ENCODE results near the gene PALLD.
"Not testable (repeated sequence)": the region's sequence is repeated elsewhere in the genome, so short reads cannot be mapped to it uniquely, and the experiment has no call there.

The PALLD gene

GRCh38 chr4:168727181-168727580 is 230.3 kb downstream of the PALLD start:
- not testable (repeated sequence) for H3K36me3 ChIP-seq (ENCODE audit: control insufficient read depth, insufficient read depth, low read length); H3K9me3 ChIP-seq (ENCODE audit: control insufficient read depth, insufficient read depth, low read length); H3K4me1 ChIP-seq (ENCODE audit: control insufficient read depth, insufficient read depth, low read length); H3K9ac ChIP-seq (ENCODE audit: low read depth, low read length); H3K27me3 ChIP-seq (ENCODE audit: control insufficient read depth, insufficient read depth, low read length); H3K4me3 ChIP-seq (ENCODE audit: low read depth, low read length)

GRCh38 chr4:168731006-168731636 is 234.3 kb downstream of the PALLD start:
- Histone ChIP-seq H3K4me1 (ENCODE audit: control insufficient read depth, insufficient read depth, low read length) (peaks cover 7% of the 10 kb centered on the region), H3K4me3 (ENCODE audit: low read depth, low read length) (no peak overlapping the region), H3K27me3 (ENCODE audit: control insufficient read depth, insufficient read depth, low read length) (no peaks in the 10 kb centered on the region), H3K9me3 (ENCODE audit: control insufficient read depth, insufficient read depth, low read length) (no peaks in the 10 kb centered on the region), H3K9ac (ENCODE audit: low read depth, low read length) (no peak overlapping the region), H3K36me3 (ENCODE audit: control insufficient read depth, insufficient read depth, low read length) (no peaks in the 10 kb centered on the region)

- Histone ChIP-seq H3K4me1 (ENCODE audit: control insufficient read depth, insufficient read depth, low read length) (peaks cover 13% of the 10 kb centered on the region), H3K4me3 (ENCODE audit: low read depth, low read length) (no peak overlapping the region), H3K36me3 (ENCODE audit: control insufficient read depth, insufficient read depth, low read length) (no peaks in the 10 kb centered on the region), H3K27me3 (ENCODE audit: control insufficient read depth, insufficient read depth, low read length) (no peaks in the 10 kb centered on the region), H3K9ac (ENCODE audit: low read depth, low read length) (no peak overlapping the region), H3K9me3 (ENCODE audit: control insufficient read depth, insufficient read depth, low read length) (no peaks in the 10 kb centered on the region)
Measured at GRCh38 chr4:168731706-168732414, 235.0 kb downstream of the PALLD start.

GRCh38 chr4:168732714-168733113 is 235.9 kb downstream of the PALLD start:
- no peaks in the 10 kb centered on the region for H3K36me3 ChIP-seq (ENCODE audit: control insufficient read depth, insufficient read depth, low read length)
- H3K4me1 ChIP-seq (ENCODE audit: control insufficient read depth, insufficient read depth, low read length): peaks cover 21% of the 10 kb centered on the region
- no peak overlapping the region for H3K9ac ChIP-seq (ENCODE audit: low read depth, low read length)
- H3K9me3 ChIP-seq (ENCODE audit: control insufficient read depth, insufficient read depth, low read length): no peaks in the 10 kb centered on the region
- H3K4me3 ChIP-seq (ENCODE audit: low read depth, low read length): no peak overlapping the region
- H3K27me3 ChIP-seq (ENCODE audit: control insufficient read depth, insufficient read depth, low read length): no peaks in the 10 kb centered on the region

- no peak overlapping the region for H3K9ac ChIP-seq (ENCODE audit: low read depth, low read length)
- peaks cover 24% of the 10 kb centered on the region for H3K4me1 ChIP-seq (ENCODE audit: control insufficient read depth, insufficient read depth, low read length)
- H3K27me3 ChIP-seq (ENCODE audit: control insufficient read depth, insufficient read depth, low read length): no peaks in the 10 kb centered on the region
- H3K4me3 ChIP-seq (ENCODE audit: low read depth, low read length): no peak overlapping the region
- H3K36me3 ChIP-seq (ENCODE audit: control insufficient read depth, insufficient read depth, low read length): no peaks in the 10 kb centered on the region
- H3K9me3 ChIP-seq (ENCODE audit: control insufficient read depth, insufficient read depth, low read length): no peaks in the 10 kb centered on the region
Measured at GRCh38 chr4:168734703-168735678, 238.1 kb downstream of the PALLD start.

GRCh38 chr4:168735735-168736134 is 238.9 kb downstream of the PALLD start:
- H3K9ac ChIP-seq (ENCODE audit: low read depth, low read length): no peak overlapping the region
- H3K27me3 ChIP-seq (ENCODE audit: control insufficient read depth, insufficient read depth, low read length): no peaks in the 10 kb centered on the region
- H3K4me3 ChIP-seq (ENCODE audit: low read depth, low read length): no peak overlapping the region
- no peaks in the 10 kb centered on the region for H3K9me3 ChIP-seq (ENCODE audit: control insufficient read depth, insufficient read depth, low read length)
- H3K4me1 ChIP-seq (ENCODE audit: control insufficient read depth, insufficient read depth, low read length): peaks cover 24% of the 10 kb centered on the region
- no peaks in the 10 kb centered on the region for H3K36me3 ChIP-seq (ENCODE audit: control insufficient read depth, insufficient read depth, low read length)

- Histone ChIP-seq H3K27me3 (ENCODE audit: control insufficient read depth, insufficient read depth, low read length) (no peaks in the 10 kb centered on the region), H3K36me3 (ENCODE audit: control insufficient read depth, insufficient read depth, low read length) (no peaks in the 10 kb centered on the region), H3K4me3 (ENCODE audit: low read depth, low read length) (no peak overlapping the region), H3K9me3 (ENCODE audit: control insufficient read depth, insufficient read depth, low read length) (no peaks in the 10 kb centered on the region), H3K9ac (ENCODE audit: low read depth, low read length) (no peak overlapping the region), H3K4me1 (ENCODE audit: control insufficient read depth, insufficient read depth, low read length) (peaks cover 24% of the 10 kb centered on the region)
Measured at GRCh38 chr4:168736860-168737805, 240.3 kb downstream of the PALLD start.

- no peaks in the 10 kb centered on the region for H3K36me3 ChIP-seq (ENCODE audit: control insufficient read depth, insufficient read depth, low read length)
- H3K9me3 ChIP-seq (ENCODE audit: control insufficient read depth, insufficient read depth, low read length): no peaks in the 10 kb centered on the region
Measured at GRCh38 chr4:168737806-168738172, 240.9 kb downstream of the PALLD start.

GRCh38 chr4:168739886-168740285 is 243.0 kb downstream of the PALLD start:
- H3K4me1 ChIP-seq (ENCODE audit: control insufficient read depth, insufficient read depth, low read length): peaks cover 24% of the 10 kb centered on the region
- no peaks in the 10 kb centered on the region for H3K9me3 ChIP-seq (ENCODE audit: control insufficient read depth, insufficient read depth, low read length)
- no peak overlapping the region for H3K9ac ChIP-seq (ENCODE audit: low read depth, low read length)
- no peak overlapping the region for H3K4me3 ChIP-seq (ENCODE audit: low read depth, low read length)
- H3K36me3 ChIP-seq (ENCODE audit: control insufficient read depth, insufficient read depth, low read length): no peaks in the 10 kb centered on the region
- no peaks in the 10 kb centered on the region for H3K27me3 ChIP-seq (ENCODE audit: control insufficient read depth, insufficient read depth, low read length)

More at GRCh38 chr4:168737806-168738172, 240.9 kb downstream of the PALLD start:
- no peak overlapping the region for H3K9ac ChIP-seq (ENCODE audit: low read depth, low read length)
- H3K27me3 ChIP-seq (ENCODE audit: control insufficient read depth, insufficient read depth, low read length): no peaks in the 10 kb centered on the region
- H3K4me3 ChIP-seq (ENCODE audit: low read depth, low read length): no peak overlapping the region
- H3K4me1 ChIP-seq (ENCODE audit: control insufficient read depth, insufficient read depth, low read length): peaks cover 24% of the 10 kb centered on the region

GRCh38 chr4:168740691-168741090 is 243.8 kb downstream of the PALLD start:
- Histone ChIP-seq H3K4me1 (ENCODE audit: control insufficient read depth, insufficient read depth, low read length) (peaks cover 21% of the 10 kb centered on the region), H3K4me3 (ENCODE audit: low read depth, low read length) (no peak overlapping the region), H3K36me3 (ENCODE audit: control insufficient read depth, insufficient read depth, low read length) (no peaks in the 10 kb centered on the region), H3K9ac (ENCODE audit: low read depth, low read length) (no peak overlapping the region), H3K27me3 (ENCODE audit: control insufficient read depth, insufficient read depth, low read length) (no peaks in the 10 kb centered on the region), H3K9me3 (ENCODE audit: control insufficient read depth, insufficient read depth, low read length) (no peaks in the 10 kb centered on the region)
